ENCODE data around the gene ARMC12. TPM values are rescaled to one million over a fixed set of nuclear protein-coding genes. Genes with fewer than 3 reads are reported as not detected.

The ARMC12 gene
- total and polyA plus RNA-seq, 2 of the 13 experiments (the other 11 are each of a cell fraction or from before 2014, with no cell fraction given): 1.3 TPM; not detected in 1

DNA sequence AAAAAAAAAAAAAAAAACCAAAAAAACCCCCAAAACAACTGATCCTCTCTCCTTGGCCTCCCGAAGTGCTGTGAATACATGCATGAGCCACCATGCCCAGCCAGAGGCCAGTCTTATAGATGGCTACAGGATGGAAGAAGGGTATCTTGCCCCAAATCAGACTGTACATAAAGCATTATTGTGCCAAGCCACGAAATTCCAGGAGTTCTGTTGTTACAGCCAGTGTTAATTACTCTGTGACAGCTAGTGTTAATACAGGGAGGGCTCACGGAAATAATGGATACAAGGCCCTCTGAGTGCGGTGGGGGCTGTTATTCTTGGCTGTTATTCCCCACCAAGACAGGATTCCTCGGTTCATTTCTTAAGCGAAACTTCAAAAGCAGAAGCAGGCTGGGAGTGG lies 38.2 kb downstream of the ARMC12 start (continued):
- TF ChIP-seq SIX4 (CRISPR knock-in tag; IDR thresholded peaks at IDR 0.05) (no peak), CEBPB (IDR thresholded peaks at IDR 0.05; ENCODE audit: borderline replicate concordance, low read depth, low read length) (no peak), SP140L (CRISPR knock-in tag; IDR thresholded peaks at IDR 0.05; ENCODE audit: borderline replicate concordance) (no peak)

DNA sequence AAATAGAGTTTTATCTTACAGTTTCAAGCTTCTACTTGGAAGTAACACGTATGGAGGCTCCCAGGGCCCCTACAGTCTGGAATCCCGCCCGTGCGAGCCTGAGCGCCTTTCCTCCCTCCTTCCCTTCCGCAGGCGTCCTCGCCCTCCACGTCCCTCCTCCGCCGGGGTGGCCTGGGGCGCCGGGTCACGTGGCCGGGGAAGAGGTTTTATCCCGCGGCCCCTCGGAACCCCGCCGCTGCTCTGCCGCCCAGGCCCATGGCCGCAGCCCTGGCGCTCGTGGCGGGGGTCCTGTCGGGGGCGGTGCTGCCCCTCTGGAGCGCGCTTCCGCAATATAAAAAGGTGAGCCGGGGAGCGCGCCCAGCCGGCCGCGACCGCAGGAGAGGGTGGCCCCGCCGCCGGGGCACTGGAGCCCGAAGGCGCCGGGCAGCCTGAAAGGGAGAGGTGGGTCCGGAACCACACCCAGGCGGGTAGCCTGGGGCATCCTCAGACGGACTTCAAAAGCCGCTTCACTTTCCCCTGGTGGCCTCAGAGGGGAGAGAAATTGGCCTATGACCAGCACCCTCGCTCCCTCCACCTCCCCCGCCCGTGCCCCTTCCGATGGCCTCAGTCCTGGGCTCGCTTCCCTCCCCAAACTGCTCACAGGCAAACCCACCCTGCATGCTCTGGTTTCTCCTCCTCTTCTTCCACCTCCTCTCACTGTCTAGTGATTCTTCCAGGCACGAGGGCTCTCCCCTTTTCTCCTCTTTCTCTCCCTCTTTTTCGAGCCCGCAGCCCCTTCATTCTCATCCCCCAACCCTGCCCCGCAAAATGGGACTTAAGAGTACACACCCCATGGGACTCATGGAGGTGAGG lies 39.8 kb downstream of the ARMC12 start, which contains the start of gene CLPSL2:
Gene CLPSL2 (plus strand): TSS at position 235 of the 852 bp plus-strand sequence. CDS start 21 bp downstream, at position 256.
- Histone ChIP-seq H3K27ac (ENCODE audit: extremely low read length, insufficient read depth, low read length) (no peak within 1 kb of the TSS), H3K4me2 (ENCODE audit: low read depth, low read length) (peak within 1 kb of the TSS; percentile 88), H3K79me2 (ENCODE audit: insufficient read depth, low read length) (no peaks in the 10 kb centered on the region), H4K20me1 (ENCODE audit: insufficient read depth, low read length) (no peaks in the 10 kb centered on the region), H3K4me3 (replicated peaks in 1 of 3; ENCODE audit: insufficient read depth in 1 of 3, low read depth in 2 of 3, low read length in 3 of 3) (peak within 1 kb of the TSS; percentile 52 to 72 (median 65)), H3K9me3 (ENCODE audit: low read length) (no peaks in the 10 kb centered on the region), H3K27me3 (ENCODE audit: control insufficient read depth in 1 of 2, insufficient read depth in 2 of 2, low read length in 2 of 2) (peaks cover 11 to 55% of the 10 kb centered on the region in 2 experiments), H3K9ac (ENCODE audit: insufficient read depth, low read depth, low read length) (0 out of 2 replicates have a peak within 1 kb of the TSS, but pooled peaks have one; percentile 16), H2AFZ (ENCODE audit: low read length) (no peak within 1 kb of the TSS), H3K36me3 (replicated peaks in 1 of 2; ENCODE audit: control insufficient read depth in 1 of 2, insufficient read depth in 2 of 2, low read length in 2 of 2) (no peaks in the 10 kb centered on the region), H3K4me1 (ENCODE audit: insufficient read depth, low read length) (peaks cover 6% of the 10 kb centered on the region)
- intact Hi-C loops (cut with micrococcal nuclease; ENCODE audit: unreplicated experiment) (no loop called here), in situ Hi-C loops (cut with HindIII; ENCODE audit: extremely low pct_ligation_motif_present, low pct_unique_long_range_greater_than_20kb) (no loop called here)
- CTCF ChIA-PET (ENCODE audit: low intra/inter-chr PET ratio, low total read pairs): no interaction called here
- FAIRE-seq (no peak), DNase-seq (ENCODE audit: low spot score) (no peak), ATAC-seq (peak; percentile 56)
- WGBS (ENCODE audit: low lambda C conversion rate): 4% methylated on average over 26 of the region's 56 CpGs
- POLR2A ChIA-PET: no interaction called here
- no TSS peak for BruUV-seq (replicated peaks)
- peak; percentile 41; the same call in 1 of the 2 replicates for TF ChIP-seq PHF21A (CRISPR knock-in tag; IDR thresholded peaks at IDR 0.05)
- no peak for TF ChIP-seq MYNN (CRISPR knock-in tag; IDR thresholded peaks at IDR 0.05; ENCODE audit: low read depth)
- no peak for TF ChIP-seq RFXANK (CRISPR knock-in tag; IDR thresholded peaks at IDR 0.05)
- no peak for TF ChIP-seq ZNF282 (IDR thresholded peaks at IDR 0.05; ENCODE audit: partially characterized antibody)
- no peak for TF ChIP-seq ATM (IDR thresholded peaks at IDR 0.05; ENCODE audit: borderline replicate concordance)
- TF ChIP-seq HMG20A (CRISPR knock-in tag; IDR thresholded peaks at IDR 0.05; ENCODE audit: borderline replicate concordance): no peak
- TF ChIP-seq PAWR (CRISPR knock-in tag; IDR thresholded peaks at IDR 0.05; ENCODE audit: borderline replicate concordance): no peak
- TF ChIP-seq, protein P1, sequence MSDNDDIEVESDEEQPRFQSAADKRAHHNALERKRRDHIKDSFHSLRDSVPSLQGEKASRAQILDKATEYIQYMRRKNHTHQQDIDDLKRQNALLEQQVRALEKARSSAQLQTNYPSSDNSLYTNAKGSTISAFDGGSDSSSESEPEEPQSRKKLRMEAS (IDR thresholded peaks at IDR 0.05): peak; percentile 52
- no peak for TF ChIP-seq ZNF121 (CRISPR knock-in tag; IDR thresholded peaks at IDR 0.05)
- 0 out of 2 replicates have a peak, but pooled peaks have one; percentile 16 for TF ChIP-seq KDM2A (CRISPR knock-in tag; IDR thresholded peaks at IDR 0.05; ENCODE audit: borderline replicate concordance, low read depth)
- TF ChIP-seq STAG1 (CRISPR knock-in tag; IDR thresholded peaks at IDR 0.05): no peak
- TF ChIP-seq, protein P2, sequence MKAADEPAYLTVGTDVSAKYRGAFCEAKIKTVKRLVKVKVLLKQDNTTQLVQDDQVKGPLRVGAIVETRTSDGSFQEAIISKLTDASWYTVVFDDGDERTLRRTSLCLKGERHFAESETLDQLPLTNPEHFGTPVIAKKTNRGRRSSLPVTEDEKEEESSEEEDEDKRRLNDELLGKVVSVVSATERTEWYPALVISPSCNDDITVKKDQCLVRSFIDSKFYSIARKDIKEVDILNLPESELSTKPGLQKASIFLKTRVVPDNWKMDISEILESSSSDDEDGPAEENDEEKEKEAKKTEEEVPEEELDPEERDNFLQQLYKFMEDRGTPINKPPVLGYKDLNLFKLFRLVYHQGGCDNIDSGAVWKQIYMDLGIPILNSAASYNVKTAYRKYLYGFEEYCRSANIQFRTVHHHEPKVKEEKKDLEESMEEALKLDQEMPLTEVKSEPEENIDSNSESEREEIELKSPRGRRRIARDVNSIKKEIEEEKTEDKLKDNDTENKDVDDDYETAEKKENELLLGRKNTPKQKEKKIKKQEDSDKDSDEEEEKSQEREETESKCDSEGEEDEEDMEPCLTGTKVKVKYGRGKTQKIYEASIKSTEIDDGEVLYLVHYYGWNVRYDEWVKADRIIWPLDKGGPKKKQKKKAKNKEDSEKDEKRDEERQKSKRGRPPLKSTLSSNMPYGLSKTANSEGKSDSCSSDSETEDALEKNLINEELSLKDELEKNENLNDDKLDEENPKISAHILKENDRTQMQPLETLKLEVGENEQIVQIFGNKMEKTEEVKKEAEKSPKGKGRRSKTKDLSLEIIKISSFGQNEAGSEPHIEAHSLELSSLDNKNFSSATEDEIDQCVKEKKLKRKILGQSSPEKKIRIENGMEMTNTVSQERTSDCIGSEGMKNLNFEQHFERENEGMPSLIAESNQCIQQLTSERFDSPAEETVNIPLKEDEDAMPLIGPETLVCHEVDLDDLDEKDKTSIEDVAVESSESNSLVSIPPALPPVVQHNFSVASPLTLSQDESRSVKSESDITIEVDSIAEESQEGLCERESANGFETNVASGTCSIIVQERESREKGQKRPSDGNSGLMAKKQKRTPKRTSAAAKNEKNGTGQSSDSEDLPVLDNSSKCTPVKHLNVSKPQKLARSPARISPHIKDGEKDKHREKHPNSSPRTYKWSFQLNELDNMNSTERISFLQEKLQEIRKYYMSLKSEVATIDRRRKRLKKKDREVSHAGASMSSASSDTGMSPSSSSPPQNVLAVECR (CRISPR knock-in tag; IDR thresholded peaks at IDR 0.05; ENCODE audit: borderline replicate concordance): peak; percentile 32; the same call in 1 of the 2 replicates
- TF ChIP-seq CBX2 (IDR thresholded peaks at IDR 0.05; ENCODE audit: low read depth, low read length): no peak
- TF ChIP-seq CBX2 (CRISPR knock-in tag; IDR thresholded peaks at IDR 0.05; ENCODE audit: low read depth): no peak
- no peak for TF ChIP-seq FOSL2 (CRISPR knock-in tag; IDR thresholded peaks at IDR 0.05)

Measured in HepG2 (cell line).